NCI-H1048 (cell line): Measurements from ENCODE around the gene CATSPERB.
"Not testable (repeated sequence)": the region's sequence is repeated elsewhere in the genome, so short reads cannot be mapped to it uniquely, and the experiment has no call there.

Source experiments
- DNase-seq: peaks from one replicate; lab custom pipeline; 2025; lab: John Stamatoyannopoulos, UW

The CATSPERB gene

GRCh38 chr14:91732439-91732838 is 553 bp upstream of the CATSPERB start:
- no peak for DNase-seq

- DNase-seq = no peak
Measured at GRCh38 chr14:91731018-91731417, 868 bp downstream of the CATSPERB start.

GRCh38 chr14:91729756-91730155 is 2.1 kb downstream of the CATSPERB start:
- no peak for DNase-seq

GRCh38 chr14:91728616-91729183 is 3.2 kb downstream of the CATSPERB start:
- no peak for DNase-seq

DNA sequence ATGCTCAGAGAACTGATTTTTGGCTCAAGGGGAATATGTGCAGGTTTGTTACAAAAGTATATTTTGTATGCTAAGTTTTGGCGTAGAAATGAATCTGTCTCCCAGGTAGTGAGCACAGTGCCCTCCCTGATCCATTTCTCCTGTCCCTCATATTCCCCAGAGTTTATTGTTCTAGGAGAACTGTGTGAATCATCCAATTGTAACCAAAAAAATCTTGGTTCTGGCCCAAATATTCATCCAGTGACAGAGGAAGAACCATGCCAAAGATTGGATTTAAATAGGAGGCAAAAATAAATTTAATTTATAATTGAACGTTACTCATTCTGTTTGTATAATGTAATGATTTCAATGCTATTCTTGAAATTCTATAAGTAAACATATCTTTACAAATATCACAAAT is 4.8 kb downstream of the CATSPERB start:
- DNase-seq = no peak

GRCh38 chr14:91723501-91723900 is 8.4 kb downstream of the CATSPERB start:
- DNase-seq = no peak

DNA sequence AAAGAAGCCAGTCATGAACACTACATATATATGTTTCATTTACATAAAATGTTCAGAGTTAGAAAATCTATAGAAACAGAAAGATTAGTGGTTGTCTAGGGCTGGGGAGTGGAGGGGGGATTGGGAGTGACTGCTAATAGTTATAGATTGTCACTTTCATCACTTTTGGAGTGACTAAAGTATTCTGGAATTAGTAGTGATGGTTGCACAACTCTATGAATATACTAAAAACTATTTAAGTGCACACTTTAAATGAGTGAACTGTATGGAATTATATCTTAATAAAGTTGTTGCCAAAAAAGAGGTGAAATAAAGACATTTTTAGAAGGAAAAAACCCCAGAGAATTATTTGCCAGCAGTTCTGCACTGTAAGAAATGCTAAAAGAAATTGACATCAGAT is 9.5 kb downstream of the CATSPERB start:
- no peak for DNase-seq

DNA sequence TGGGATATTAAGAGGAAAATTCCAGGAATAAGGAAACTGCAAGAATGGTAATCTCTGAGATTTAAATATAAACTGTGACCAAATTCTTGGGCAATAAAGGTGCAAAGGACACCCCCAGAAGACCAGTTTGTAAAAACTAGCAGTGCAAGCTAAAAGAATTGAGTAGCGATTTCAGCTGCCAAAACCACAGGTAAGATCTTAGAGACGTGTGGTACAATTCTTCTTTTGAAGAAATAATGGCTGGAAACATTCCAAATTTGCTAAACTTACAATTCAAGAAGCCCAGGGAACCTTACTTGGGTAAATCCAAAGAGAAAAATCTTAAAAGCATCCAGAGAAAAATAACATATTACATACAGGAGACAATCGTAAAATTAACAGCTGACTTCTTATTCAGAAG is 12.0 kb downstream of the CATSPERB start:
- no peak for DNase-seq

GRCh38 chr14:91716999-91717398 is 14.9 kb downstream of the CATSPERB start:
- DNase-seq = no peak

- no peak for DNase-seq
Measured at GRCh38 chr14:91714805-91715204, 17.1 kb downstream of the CATSPERB start.

DNA sequence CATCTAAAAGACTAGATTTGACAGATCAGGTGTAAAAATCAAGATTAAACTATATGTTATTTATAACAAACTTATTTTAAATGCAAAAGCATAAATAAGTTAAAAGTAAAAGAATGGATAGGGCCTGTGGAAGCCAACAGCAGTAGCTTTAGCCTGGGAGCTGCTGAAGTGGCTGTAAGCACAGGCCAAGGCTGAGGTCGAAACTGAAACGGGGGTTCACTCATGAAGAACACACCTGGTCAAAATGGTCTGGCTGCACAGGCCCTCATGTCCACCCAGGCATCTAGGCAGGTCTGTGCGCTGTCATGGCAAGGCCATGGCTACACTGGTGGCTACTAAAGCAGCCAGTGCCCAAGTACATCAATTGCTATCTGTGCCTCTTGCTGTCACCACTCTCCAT is 23.1 kb downstream of the CATSPERB start:
- no peak for DNase-seq

- DNase-seq = no peak
Measured at GRCh38 chr14:91706996-91707395, 24.9 kb downstream of the CATSPERB start.

- no peak for DNase-seq
Measured at GRCh38 chr14:91694643-91695042, 37.2 kb downstream of the CATSPERB start.

- no peak for DNase-seq
Measured at GRCh38 chr14:91693346-91693745, 38.5 kb downstream of the CATSPERB start.

- DNase-seq = no peak
Measured at GRCh38 chr14:91692075-91692474, 39.8 kb downstream of the CATSPERB start.

- no peak for DNase-seq
Measured at GRCh38 chr14:91689608-91690007, 42.3 kb downstream of the CATSPERB start.

- not testable (repeated sequence) for DNase-seq
Measured at GRCh38 chr14:91687436-91687835, 44.5 kb downstream of the CATSPERB start.

DNA sequence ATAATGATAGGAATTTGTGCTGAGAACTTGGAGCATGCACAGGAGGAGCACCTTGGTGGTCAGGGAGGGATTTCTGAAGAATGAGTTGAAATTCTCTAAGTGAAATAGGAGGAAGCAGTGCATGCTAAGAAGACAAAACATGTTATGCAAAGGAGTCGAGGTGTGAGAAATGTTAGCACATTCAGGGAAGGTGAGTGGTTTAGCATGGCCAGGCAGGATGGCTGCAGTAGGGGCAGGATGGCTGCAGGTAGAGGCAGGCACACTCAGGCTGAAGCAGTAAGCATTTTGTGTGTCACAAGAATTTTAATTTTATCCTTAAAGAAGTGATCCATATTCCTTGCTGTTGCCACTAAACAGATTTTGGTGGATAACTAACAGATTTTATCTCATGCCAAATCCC is 46.3 kb downstream of the CATSPERB start:
- no peak for DNase-seq

- DNase-seq = no peak
Measured at GRCh38 chr14:91681893-91682563, 49.9 kb downstream of the CATSPERB start.

GRCh38 chr14:91681118-91681517 is 50.8 kb downstream of the CATSPERB start:
- no peak for DNase-seq

GRCh38 chr14:91679273-91679672 is 52.6 kb downstream of the CATSPERB start:
- DNase-seq = no peak

GRCh38 chr14:91677687-91678086 is 54.2 kb downstream of the CATSPERB start:
- DNase-seq = not testable (repeated sequence)

GRCh38 chr14:91674911-91675310 is 57.0 kb downstream of the CATSPERB start:
- no peak for DNase-seq

DNA sequence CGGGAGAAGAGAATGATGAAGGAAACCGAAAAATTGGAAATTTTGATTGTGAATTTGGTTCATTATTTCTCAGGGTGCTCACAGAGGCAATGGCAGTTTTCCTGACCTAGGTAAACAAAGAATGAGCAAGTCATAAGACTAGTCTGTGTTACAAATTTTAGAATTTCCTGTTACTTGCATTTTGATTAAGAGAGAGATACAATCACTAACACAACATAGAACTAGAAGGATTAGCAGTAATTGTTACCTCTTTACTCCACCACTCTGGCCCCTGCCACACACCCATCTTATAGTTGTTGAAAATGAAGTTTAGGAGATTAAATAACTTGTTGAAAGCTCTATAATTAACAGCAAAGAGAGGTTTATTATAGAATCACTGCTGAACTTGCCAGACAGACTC is 62.0 kb downstream of the CATSPERB start:
- no peak for DNase-seq
